VCaP (cell line): Measurements from ENCODE around the gene TMA7B.
A peak's percentile ranks its signal among the peaks of the same experiment; 100 is the strongest.

Experiments used
- H3K27ac ChIP-seq: fragments of 450-650 bp; 2 replicates; pipeline ENCODE4 v1.5.1; 2017
- TF ChIP-seq, protein P1 (sequence below): fragments of 450-650 bp; conservative IDR thresholded peaks from 2 replicates; pipeline ENCODE4 v1.5.1; 2017; ENCODE audit warnings: mild to moderate bottlenecking, moderate library complexity

TMA7B gene

DNA sequence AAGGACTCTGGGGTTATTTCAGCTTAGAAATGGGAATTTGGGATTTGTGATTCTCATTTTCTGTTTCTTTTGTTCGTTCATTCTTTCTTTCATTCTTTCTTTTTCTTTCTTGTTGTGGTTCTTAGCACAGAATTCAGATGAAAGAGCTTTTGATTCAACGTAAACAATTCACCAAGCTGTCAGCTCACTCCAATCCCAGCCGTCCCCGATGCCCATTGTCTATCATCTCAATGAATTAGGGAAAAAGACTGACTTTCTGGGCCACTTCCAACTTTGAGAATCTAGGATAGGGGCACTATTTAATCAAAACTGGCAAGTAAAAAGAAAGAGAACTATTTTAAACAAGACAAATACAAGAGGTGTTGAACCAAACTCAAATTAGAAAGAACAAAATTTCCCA lies 25.1 kb upstream of the TMA7B start:
- no peak overlapping the region for H3K27ac ChIP-seq
- TF ChIP-seq, protein P1, sequence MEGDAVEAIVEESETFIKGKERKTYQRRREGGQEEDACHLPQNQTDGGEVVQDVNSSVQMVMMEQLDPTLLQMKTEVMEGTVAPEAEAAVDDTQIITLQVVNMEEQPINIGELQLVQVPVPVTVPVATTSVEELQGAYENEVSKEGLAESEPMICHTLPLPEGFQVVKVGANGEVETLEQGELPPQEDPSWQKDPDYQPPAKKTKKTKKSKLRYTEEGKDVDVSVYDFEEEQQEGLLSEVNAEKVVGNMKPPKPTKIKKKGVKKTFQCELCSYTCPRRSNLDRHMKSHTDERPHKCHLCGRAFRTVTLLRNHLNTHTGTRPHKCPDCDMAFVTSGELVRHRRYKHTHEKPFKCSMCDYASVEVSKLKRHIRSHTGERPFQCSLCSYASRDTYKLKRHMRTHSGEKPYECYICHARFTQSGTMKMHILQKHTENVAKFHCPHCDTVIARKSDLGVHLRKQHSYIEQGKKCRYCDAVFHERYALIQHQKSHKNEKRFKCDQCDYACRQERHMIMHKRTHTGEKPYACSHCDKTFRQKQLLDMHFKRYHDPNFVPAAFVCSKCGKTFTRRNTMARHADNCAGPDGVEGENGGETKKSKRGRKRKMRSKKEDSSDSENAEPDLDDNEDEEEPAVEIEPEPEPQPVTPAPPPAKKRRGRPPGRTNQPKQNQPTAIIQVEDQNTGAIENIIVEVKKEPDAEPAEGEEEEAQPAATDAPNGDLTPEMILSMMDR, result no peak

DNA sequence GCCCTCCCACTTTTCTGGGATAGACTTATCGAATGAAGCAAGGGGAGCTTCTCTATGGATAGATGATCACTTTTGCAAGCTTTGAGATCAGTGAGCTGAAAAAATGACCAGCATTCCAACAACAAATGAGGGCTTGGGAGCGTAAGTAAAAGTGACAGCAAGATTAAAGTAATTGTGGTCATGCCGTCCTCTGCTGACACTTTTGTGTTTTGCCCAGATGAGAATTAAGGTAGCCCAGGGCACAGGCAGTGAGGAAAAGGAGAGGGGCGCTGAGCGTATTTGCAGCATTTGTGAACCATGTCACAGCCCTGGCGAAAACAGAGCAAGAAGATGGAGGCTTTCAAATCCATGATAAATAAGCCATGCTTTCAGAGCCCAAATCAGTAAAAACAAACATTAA lies 24.6 kb upstream of the TMA7B start:
- TF ChIP-seq, protein P1, result peak; percentile 27; the same call in 1 of the 2 replicates
- H3K27ac ChIP-seq, result no peak overlapping the region

DNA sequence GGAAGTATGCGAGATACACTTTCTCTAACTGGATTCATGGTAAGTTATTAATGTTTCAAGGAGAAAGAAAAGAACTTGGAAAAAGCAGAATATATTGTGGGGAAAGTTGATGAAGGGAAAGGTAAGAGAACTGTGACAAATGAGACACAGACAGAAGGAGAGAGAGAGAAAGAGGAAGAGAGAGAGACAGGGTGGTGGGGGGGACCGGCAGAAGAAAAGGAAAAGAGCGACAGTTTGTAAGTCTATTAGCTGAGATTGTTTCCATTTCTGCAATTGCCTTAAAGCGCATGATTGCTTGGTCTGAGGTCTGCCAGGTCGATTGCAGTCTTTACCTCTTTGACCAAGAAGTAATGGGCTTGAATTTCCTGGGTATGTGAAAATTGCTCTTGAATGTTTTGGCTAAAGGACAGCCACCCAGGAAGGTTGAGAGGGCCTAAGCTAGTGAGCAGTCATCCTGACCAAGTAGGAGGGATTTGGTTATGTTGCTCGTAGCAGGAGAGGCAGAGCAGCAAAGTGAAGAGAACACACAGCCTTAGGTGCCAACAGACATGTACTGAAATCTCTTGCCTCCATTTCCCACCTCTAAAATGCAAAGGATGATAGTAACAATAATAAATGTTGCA lies 23.6 kb upstream of the TMA7B start:
- H3K27ac ChIP-seq, result no peak overlapping the region
- TF ChIP-seq, protein P1, result no peak

DNA sequence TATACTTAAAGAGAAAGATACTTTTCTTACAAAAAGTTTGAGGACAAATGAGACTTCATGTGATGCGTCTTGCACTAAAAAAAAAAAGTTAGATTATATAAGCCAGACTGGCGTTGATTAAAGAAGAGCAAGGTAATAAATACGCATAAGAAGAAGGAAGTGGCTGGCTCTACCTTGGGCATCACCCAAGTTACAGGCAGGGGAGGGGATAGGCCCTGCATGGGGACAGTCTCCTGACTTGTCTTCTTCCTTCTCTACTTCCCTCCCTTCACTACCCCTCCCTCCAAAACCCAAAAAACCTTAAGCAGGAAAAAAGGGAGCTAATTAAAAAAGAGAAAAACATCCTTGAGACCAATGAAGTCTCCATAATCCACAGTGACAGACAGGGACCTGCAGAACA lies 22.3 kb upstream of the TMA7B start:
- TF ChIP-seq, protein P1, result no peak
- H3K27ac ChIP-seq, result no peak overlapping the region

DNA sequence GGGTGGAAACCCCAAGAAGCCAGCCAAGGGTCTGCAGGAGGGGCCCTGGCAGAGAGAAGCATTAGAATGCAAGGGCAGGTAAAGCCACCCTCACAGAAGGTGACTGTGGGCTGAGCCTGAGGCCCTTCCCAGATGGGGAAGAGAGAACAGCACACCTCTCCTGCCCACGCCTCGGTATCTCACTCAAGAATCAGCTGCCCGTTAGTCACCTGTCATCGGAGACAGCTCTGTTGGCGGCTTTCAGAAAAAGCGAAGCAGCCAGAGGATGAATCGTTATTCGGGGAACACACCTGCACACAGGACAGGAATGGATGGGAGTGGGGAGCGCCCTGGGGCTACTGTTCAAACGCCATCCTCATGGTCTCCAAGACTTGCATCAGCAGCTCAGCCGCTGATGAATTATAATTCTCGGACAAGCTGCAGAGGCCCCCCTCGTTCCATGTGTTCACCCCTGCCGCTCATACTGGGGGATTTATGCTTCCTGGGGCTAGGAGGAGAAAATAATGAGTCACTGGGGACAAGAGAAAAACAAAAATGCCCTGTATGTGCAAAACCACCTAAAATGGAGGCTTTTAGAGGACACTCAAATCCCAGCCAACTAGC lies 21.6 kb upstream of the TMA7B start:
- TF ChIP-seq, protein P1, result no peak
- H3K27ac ChIP-seq, result no peak overlapping the region

DNA sequence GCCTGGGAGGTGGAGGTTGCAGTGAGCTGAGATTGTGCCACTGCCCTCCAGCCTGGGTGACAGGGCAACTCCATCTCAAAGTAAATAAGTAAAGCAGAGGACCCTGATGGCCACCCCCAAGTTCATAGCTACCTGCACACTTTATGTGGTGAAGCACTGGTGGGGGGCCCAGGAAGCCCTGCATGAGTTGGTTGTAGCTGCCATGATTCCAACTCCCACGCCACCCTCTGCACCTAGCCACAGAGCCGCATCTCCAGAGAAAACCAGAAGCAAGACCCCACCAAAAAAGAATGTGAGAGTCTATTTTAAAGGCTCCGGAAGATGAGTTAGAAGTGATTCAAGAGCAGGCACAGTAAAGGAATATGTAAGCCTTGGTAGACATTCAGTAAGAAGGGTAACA lies 20.4 kb upstream of the TMA7B start:
- TF ChIP-seq, protein P1, result no peak
- no peak overlapping the region for H3K27ac ChIP-seq

DNA sequence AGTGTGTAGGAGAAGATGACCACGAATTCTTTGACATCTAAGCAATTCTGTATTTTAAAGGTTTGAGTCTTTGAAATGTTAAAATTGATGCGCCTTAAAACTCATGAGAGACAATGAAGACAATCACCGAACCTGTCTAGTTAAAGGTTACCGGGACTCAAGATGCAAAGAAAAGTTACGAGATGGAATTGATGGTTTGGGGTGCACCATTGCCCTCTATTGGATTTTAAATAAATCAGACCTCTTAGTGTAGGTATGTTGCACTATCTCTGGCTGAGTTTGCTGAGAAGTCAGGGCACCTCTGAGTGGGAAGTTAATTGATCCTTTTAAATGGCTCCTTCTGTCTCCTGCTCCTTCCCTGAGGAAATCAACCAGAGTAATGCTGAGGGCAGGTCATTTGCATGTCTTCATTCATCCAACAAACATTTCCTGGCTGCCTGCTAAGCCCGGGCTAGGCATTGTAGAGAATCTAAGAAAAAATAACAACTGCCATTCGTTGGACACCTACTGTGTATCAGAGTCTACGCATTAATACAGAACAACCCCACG lies 19.4 kb upstream of the TMA7B start:
- H3K27ac ChIP-seq, result no peak overlapping the region
- TF ChIP-seq, protein P1, result no peak
